Stimulated activated naive CD4-positive, alpha-beta T cell (primary cell): ENCODE data around the gene NRCAM.

ENCODE experiments used
- DNase-seq, 6 experiments: peaks; one replicate each; lab custom pipeline; 2025; lab: John Stamatoyannopoulos, UW

The NRCAM gene

DNA sequence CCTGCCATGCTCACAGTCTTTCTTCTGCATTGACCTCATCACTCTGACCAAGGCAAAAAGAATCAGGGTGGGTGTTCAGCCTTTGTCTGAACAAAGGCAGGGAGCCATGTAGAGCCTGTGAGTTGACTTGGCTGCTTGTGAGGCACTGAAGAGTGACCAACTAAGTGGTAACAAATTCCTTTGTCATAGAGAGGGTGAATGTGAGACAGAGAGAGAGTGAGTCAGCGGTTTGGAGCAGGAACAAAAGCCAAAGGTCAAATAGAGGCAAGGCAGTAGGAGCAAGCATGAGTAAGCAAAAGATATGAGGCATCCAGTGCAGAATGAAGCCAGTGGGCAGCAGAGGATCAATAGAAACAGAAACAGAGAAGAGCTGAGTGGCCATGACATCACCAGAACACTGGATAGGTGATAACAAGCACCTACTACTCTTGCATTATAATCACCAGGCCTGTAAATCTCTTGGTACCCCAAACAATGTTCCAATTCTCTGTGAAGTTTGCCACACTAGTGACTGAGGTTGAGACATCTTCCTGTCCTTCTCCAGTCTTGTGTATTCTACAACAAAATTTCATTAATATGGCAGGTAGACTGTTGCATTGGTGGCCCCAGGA lies 209.9 kb downstream of the NRCAM start:
- no peak for DNase-seq

DNA sequence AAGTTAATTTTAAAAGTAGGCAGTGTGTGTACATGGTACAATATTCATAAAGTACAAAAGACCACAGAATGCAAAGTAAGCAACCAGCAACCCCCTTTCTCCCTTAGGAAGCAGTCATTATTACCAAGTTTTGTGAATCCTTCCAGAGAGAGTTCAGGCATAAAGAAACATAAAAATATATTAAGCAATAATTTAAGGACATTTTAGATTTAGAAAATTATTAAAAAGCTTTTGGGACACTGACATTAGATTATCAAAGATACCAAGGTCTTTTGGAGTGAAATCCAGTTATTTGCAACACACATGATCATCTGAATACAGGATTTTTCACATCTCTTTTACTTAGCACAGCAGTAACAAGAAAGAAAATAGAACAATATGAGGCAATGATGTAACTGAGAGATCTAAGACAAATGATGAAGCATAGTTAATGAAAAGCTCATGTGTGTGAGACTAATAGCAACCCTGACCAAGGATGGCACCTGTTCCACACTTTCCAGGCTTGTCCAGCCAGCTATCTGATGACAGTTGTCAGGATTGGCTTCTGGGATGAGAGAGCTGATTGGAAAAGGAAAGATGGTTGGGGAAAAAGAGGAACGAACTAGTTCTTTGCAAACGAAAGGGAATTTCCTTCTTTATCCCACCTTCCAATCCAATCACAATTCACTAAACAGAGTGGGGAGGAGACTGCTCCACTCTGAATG lies 210.6 kb downstream of the NRCAM start:
- DNase-seq = no peak

DNA sequence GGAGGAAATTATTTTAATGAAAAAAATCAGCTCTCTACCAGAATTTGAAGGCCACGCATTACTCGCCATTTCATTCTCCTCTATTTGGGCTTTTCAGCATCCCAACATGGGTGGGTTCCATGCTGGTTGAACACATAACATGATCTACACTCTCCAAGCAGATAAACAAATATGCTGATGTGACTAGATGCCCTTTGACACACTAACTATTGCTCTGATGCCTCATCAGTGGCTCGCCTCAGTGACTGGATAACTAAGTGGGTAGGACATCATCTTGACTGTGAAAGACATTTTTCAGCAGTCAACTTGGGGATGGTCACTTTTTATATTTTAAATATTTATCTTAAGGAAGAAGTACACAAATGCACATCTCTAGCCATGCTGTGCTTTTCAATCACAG lies 212.1 kb downstream of the NRCAM start:
- no peak for DNase-seq

DNA sequence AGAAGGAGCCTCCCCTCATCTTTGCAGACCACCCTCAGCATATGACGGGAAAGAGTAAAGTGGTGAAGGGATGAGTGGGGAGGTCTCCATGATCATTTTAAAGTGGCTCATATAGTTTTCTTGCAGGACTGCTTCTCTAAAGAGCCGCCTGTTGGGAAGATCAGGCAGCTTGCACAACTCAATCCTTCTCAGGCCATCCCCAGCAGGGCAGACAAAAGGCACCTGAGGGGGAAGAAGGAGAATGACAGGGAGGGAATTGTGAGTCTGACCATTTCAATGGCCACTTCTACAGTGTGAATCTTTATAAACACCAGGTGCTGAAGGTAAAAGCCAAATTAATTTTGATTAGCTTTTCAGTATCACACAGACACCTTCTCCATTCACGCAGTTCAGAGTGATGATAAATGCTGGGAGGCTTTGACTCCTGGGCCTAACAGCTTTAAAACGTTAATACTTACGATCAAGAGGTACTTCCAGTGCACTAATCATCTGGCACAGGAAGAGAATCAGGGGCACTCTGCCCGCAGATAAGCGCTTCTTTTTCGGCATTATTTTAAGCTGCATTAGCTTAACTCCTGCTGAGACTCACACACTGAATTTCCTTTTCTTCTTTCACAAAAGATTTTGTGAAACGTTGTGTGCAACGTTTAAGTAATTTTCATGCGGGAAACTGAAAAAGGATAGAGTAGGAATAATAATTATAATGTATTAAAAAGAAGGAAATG lies 216.6 kb downstream of the NRCAM start:
- DNase-seq = no peak

DNA sequence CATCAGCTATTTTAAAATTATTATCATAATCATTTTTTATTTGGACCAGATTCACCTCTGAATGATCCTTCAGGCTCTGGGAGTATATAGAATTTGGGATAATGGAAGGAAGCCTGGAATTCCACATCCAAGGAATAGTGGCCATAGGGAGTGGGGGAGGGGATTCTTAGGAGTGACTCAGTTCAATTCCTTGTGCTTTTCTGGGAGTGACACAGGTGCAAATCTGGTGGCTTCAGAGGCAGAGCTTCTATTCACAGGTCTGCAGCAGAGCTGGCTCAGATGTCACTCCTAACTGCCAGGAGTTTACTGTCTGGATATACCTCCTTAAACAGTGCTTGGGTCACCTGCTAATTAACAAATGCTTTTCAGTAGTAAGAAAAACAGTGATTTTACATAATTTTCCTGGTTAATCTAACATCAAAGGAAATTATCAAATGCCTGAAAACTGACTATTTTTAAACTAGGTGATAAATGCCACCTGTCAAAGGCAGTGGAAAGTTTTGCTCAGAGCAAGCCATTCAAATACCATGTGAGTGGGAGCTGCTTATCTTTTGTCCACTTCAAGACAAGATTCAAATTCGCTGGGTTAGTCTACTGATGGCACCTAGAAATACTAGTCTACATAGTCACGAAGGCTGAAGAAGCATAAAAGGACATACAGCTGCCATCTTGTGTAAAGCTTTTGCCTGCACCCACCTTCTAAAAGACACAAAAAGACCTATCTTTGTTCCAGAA lies 219.4 kb downstream of the NRCAM start:
- no peak for DNase-seq

DNA sequence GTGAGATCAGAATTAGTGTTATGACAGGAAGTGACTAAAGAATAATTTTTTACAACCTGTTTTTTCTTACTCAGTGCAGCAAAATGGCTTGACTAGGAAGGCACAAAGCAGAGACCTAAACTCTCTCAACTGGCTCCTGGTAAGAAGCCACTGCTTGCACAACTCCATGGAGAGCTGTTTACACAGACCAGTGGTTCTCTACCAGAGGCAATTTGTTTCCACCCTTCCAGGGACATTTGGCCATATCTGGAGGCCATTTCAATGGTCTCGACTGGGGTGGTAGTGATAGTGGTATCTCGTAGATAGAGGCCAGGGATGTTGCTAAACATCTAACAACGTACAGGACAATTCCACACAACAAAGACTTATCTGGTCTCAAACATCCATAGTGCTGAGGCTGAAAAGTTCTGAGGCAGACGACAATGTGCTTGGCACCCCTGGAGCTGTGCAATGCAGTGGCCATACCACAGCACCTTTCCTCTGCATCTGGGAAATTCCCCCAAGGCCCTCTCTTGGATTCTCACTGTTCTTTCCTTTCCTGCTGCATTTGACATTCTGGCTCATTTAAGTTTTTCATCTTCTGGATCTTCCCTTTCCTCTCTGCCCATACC lies 220.7 kb downstream of the NRCAM start:
- DNase-seq = no peak

DNA sequence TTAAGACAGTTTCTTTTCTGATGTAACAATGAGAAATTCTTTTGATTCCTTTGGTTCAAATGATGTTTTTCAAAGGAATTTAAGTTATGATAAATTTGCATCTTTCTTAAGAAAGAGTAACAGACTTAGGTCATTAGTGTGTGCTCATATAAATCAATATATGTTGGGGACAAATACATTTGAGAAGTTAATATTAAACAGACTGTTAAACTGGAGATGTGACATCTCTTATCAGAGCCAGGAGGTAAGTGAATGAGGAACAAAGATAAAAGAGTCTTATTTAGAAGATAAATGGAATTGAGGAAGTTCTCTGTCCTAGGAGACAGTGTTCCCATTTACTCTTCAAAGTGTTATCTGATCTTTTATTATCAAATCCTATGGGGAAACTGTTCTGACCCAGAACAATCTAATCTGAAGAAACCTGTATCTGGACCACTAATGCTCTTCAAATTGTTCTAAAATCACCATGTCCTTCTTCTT lies 221.2 kb downstream of the NRCAM start:
- DNase-seq = no peak

DNA sequence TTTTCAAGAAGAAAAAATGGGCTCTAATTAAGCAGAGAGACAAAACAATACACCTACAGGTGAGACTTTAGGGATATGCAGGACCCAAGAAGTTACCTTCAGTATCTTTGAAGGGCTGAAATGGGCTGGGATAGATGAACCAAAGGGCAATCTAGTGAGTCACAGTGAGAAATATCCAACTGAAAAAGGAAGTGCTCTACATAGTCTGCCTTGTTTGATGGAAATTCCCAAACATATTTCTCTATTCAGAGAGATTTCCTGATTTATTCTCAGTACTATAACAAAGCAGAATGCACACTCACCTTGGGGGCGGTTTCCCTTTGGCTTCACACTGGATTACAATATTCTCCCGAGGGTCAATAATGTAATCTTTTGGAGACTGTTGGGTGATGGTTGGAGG lies 222.0 kb downstream of the NRCAM start:
- DNase-seq = no peak

DNA sequence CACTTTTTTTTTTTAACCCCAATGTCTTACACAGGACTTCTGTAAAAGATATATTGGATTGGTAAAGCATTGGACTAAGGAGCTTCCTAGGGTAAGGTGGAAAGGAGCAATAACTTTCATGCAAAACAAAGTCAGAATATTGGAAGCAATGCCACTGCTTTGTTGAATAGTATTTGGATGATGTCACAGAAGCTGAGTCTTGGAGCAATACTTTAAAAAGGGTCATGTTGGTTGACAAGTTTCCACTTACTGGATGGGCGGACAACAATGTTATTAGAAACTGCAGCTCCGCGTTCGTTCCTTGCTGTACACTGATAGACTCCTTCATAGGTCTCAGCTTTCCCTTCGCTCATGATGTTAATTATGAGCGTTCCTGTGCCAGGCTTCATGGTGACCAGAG lies 224.2 kb downstream of the NRCAM start:
- DNase-seq = no peak

DNA sequence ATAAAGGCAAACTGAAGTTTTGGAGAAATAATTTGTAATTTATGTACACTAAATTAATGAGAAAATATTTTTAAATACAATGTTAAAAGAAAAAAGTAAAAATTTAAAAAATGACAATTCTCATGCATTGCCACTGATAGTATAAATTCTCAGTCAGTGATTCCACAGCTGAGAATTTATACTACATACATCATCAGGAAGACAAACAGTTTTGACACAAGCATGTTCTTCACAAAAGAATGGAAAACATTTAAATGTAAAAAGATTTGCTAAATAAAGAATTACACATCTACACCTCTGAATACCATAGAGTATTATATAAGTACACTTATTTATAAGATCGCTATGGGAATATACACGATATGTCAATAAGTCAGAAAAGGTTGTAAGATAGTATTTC lies 225.0 kb downstream of the NRCAM start:
- DNase-seq = no peak

DNA sequence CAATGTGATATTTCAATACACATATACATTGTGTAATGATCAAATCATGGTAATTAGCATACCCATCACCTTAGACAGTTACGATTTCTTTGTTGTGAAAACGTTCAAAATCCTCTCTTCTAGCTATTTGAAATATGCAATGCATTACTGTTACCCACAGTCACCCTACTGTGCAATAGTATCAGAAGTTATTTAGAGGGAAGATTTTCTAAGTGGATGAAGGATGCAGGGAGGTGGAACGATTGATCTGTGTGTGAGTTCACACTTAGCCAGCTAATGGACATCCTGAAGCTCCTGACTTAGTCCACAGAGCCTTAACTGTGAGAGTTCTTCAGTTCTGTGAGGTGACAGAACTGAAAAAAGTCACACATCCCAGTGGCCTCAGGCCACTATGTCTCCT lies 228.9 kb downstream of the NRCAM start:
- DNase-seq = no peak

DNA sequence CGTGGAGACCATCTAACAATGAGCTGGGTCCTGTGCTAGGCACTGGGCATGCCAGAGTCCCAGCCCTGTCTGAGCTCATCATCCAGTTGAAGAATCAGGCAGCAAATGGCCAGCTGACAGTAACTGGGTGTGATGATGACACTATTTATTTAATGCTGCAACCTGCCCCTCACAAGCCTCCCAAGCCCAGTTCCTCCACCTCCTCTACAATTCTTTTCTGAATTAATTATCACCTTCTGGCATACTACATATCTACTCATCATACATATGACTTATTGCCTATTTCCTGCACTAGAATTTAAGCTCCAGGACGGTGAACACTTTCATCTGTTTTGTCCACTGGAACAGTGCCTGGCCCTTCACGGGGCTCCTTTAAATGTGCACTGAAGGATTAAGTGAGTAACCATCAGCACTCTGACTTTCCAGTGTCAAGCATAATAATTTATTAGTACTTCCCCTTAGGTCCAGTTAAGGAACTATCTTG lies 229.4 kb downstream of the NRCAM start:
- DNase-seq = no peak

DNA sequence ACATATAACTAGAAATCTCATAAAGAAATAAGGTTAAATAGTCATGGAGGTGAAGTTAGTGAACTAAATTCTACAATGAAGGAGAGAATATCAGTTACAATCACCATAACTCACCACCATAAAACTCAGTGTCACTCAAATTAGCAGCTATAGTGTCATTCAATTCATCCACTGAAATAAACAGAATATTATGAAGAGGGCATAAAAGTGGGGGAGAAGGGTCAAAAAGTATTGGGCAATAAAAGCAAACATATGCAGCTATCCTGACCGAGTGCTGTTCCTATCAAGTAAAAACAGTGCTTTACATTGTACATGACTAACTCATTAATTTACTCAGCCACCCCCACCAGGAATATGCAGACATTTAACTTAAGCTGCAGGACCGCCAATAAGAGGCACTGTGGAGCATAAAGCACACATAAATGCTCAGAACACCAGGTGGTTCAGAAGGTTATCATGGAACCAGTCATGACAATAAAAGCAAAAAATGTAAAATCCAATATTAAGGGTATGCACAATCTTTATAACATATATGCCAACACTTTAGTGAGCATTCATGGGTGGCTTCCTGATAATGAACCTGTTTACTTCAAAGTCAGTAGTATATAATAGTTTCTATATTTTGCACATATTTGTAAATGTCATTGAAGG lies 230.6 kb downstream of the NRCAM start:
- DNase-seq = no peak

DNA sequence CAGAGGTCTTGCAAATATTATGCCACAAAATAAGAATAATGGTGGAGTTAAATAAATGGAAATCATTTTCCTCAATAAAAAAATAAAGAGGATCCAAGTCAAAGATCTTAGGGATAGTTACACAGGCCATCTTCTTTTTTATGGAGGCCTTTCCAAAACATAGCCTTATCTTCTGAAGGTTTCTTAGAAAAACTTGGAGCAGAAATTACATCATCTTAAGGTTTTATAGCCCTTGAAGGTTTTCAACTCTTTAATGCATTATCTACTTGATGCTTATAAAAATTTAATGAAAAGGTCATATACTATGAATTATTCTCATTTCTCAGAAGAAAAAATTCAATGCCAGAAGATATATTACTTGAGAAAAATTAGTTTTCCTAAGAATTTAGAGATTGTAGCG lies 231.8 kb downstream of the NRCAM start:
- DNase-seq = no peak

DNA sequence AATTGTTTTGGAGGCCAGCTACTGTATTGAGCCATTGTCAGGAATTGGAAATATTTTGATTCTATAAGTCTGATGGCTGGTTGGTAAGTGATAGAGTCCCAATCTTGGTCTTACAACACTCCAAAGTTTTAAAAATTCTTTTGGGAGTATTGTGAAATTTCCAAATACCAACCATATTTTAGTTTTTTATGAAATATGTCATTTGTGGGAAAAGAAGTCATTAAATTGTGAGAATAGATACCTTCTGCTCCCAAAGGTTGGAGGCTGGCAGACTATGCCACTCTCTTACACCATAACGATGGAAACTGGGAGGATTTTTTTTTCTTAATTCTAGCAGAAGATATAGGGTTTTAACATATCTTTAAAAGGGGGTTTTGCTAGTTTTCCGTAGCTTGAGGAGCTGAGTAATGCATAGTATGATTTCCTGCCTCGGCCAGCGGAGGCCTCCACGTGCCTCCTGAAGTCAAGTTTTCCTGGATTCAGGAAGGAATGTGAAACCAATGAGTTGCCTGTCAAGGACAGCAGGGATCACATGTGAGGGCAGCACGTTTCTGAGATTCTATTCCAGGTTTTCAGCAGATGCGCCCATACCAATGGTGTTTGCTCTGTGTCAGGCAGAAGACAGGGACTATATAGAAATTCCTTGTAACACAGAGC lies 233.9 kb downstream of the NRCAM start:
- DNase-seq = no peak

DNA sequence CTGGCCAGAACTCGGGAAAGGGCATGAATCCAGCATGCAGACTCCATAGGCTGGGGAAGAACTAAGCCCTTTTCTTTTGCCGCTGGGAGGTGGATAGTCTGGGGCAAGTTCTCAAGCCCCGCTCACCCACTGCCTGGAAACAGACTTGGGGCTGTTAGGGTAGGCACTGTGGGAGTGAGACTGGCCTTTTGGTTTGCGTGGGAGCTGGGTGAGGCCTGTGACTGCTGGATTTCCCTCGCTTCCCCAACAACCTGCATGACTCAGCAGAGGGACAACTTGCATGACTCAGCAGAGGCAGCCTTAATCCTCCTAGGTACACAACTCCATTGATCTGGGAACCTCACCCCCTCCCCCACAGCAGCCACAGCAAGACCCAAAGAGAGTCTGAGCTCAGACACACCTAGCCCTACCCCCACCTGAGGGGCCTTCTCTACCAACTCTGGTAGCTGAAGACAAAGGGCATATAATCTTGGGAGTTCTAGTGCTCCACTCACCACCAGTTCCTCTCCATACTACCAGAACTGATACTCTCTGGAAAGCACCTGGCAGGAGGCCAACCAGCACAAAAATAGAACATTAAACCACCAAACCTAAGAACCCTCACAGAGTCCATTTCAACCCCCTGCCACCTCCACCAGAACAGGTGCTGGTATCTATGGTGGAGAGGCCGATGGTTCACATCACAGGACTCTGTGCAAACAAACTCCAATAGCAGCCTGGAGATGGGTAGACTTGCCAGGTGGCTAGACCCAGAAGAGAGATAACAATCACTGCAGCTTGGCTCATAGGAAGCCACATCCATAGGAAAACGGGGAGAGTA lies 244.6 kb downstream of the NRCAM start:
- no peak for DNase-seq

DNA sequence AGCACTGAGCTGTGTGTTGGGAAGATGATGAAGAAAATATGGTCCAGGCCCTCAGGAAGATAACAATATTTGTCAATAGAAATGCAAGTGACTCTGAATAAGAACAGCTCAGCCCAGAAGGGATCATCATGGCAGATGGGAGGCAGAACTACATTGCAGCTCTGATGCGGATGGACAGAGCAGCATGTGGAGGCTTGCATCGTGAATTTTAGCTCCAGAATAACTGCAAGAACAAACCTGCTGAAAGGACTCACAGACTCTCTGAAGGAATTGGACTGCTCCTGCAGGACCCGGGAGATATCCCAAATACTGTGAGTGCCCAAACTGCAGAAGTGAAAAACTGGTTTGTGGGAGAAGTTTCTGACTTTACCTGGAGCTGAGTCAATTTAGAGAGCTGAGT lies 245.4 kb downstream of the NRCAM start:
- DNase-seq = no peak

DNA sequence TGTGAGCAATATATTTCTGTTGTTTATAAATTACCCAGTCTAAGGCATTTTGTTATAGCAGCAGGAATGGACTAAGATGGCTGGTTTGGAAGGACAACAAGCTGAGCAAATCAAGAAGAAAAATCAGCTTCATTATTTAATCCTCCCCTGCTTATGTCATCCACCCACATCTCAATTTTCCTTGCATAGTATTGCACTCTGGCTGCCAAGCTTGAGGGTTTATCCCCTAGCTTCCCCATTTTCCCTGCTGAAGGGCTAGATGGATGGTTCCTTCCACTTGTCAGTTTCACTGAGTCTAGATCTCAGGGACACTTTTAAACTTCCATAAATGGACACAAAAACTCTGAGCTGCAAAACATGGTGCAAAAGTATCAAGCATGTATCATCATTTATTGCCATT lies 250.9 kb downstream of the NRCAM start:
- DNase-seq = no peak

DNA sequence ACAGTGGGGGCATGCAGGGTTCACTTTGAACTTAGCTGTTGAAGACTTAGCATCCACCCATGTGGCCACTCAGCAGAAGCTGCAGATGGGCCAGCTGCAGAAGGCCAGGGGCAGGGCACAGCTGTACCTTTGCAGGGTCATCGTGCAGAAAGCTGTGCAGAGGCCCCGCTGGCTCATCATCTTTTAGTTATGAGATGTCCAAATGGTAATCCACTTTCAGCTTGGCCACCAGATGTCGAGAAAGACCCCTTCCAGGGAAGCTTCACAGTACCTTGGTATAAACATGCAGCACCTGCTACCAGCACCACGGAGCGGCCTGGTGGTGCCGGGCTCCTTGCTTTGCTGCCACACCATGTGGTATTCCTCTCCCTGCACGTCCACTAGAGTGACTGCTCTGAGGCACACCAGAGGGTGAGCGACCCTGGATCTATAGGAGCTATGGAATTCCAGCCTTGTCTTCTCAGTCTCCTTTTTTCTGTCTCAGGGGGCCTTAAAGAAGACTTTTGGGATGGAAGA lies 251.9 kb downstream of the NRCAM start:
- no peak for DNase-seq

DNA sequence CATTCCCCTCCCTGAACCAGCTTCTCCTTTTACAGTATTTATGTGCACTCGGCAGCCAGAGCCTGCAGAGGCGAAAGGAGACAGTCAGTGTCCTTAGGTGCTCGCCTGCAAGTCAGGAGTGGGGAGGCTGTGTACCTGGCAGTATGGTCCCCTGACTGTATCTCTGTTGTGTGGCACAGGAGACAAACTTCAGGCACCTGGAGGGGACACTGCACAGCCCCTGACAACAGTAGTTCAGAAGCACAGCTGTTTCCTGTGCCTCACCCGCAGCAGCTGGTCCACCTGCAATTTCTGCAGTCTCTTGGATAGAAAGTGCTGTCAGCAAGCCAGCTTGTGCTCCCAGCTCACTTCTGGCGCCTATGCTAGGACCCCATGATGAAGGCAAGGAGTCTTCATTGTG lies 252.7 kb downstream of the NRCAM start:
- no peak for DNase-seq
